Measurements from ENCODE around the gene GMDS. TPM values are rescaled to one million over a fixed set of nuclear protein-coding genes. Genes with fewer than 3 reads are reported as not detected.

GMDS gene
- total RNA-seq, 4 donors from 2014 or later = 197 to 375 (median 215) TPM

GRCh38 chr6:1659816-1660215 lies 585.6 kb downstream of the GMDS start:
- Histone ChIP-seq H3K4me3 (no peak overlapping the region), H3K27me3 (no peaks in the 10 kb centered on the region), H3K9me3 (no peaks in the 10 kb centered on the region), H3K4me1 (no peaks in the 10 kb centered on the region), H3K27ac (no peak overlapping the region), H3K36me3 (no peaks in the 10 kb centered on the region)
- DNase-seq = no peak
- no peak for TF ChIP-seq CTCF (IDR thresholded peaks at IDR 0.05)
- TF ChIP-seq POLR2A (IDR thresholded peaks at IDR 0.05) = no peak

GRCh38 chr6:1658212-1659005 lies 587.0 kb downstream of the GMDS start:
- H3K27me3 ChIP-seq = no peaks in the 10 kb centered on the region
- DNase-seq = no peak
- H3K27ac ChIP-seq = no peak overlapping the region
- TF ChIP-seq CTCF (IDR thresholded peaks at IDR 0.05) = no peak
- TF ChIP-seq POLR2A (IDR thresholded peaks at IDR 0.05) = no peak
- no peaks in the 10 kb centered on the region for H3K36me3 ChIP-seq
- no peaks in the 10 kb centered on the region for H3K9me3 ChIP-seq
- no peak overlapping the region for H3K4me3 ChIP-seq
- no peaks in the 10 kb centered on the region for H3K4me1 ChIP-seq

GRCh38 chr6:1657771-1658165 lies 587.6 kb downstream of the GMDS start:
- TF ChIP-seq CTCF (IDR thresholded peaks at IDR 0.05) (no peak), POLR2A (IDR thresholded peaks at IDR 0.05) (no peak)
- Histone ChIP-seq H3K27me3 (no peaks in the 10 kb centered on the region), H3K4me3 (no peak overlapping the region), H3K4me1 (no peaks in the 10 kb centered on the region), H3K9me3 (no peaks in the 10 kb centered on the region), H3K36me3 (no peaks in the 10 kb centered on the region), H3K27ac (no peak overlapping the region)
- DNase-seq = no peak

- no peak for TF ChIP-seq CTCF (IDR thresholded peaks at IDR 0.05)
- no peak for TF ChIP-seq POLR2A (IDR thresholded peaks at IDR 0.05)
- Histone ChIP-seq H3K4me1 (no peaks in the 10 kb centered on the region), H3K9me3 (no peaks in the 10 kb centered on the region), H3K4me3 (no peak overlapping the region), H3K36me3 (no peaks in the 10 kb centered on the region), H3K27me3 (no peaks in the 10 kb centered on the region), H3K27ac (no peak overlapping the region)
- DNase-seq = no peak
Observed at GRCh38 chr6:1657116-1657770, 588.2 kb downstream of the GMDS start.

- H3K27me3 ChIP-seq = no peaks in the 10 kb centered on the region
- H3K4me1 ChIP-seq = no peaks in the 10 kb centered on the region
- H3K36me3 ChIP-seq = no peaks in the 10 kb centered on the region
- no peaks in the 10 kb centered on the region for H3K9me3 ChIP-seq
- TF ChIP-seq CTCF (IDR thresholded peaks at IDR 0.05) (no peak), POLR2A (IDR thresholded peaks at IDR 0.05) (no peak)
- DNase-seq = no peak
- H3K27ac ChIP-seq = no peak overlapping the region
- no peak overlapping the region for H3K4me3 ChIP-seq
Observed at GRCh38 chr6:1654054-1654453, 591.4 kb downstream of the GMDS start.

Measured in Peyer's patch (tissue), 4 donors.